ENCODE measurements around the gene CDRT4.

The CDRT4 gene

GRCh38 chr17:15511142-15511541 lies 43.7 kb upstream of the CDRT4 start:
- H3K27me3 ChIP-seq (ENCODE audit: control insufficient read depth, low read length): no peaks in the 10 kb centered on the region
- no peak overlapping the region for H3K4me3 ChIP-seq (ENCODE audit: low read length)
- no peaks in the 10 kb centered on the region for H3K79me2 ChIP-seq (ENCODE audit: control insufficient read depth, low read length)
- no peaks in the 10 kb centered on the region for H3K36me3 ChIP-seq (ENCODE audit: control insufficient read depth, low read length)
- TF ChIP-seq CTCF (IDR thresholded peaks at IDR 0.05; ENCODE audit: low read depth, low read length, poor library complexity, severe bottlenecking) (no peak), EZH2phosphoT487 (IDR thresholded peaks at IDR 0.05; ENCODE audit: borderline replicate concordance, low read length) (no peak)
- no peak overlapping the region for H3K4me2 ChIP-seq (ENCODE audit: low read length)
- no peaks in the 10 kb centered on the region for H3K9me2 ChIP-seq (replicated peaks; ENCODE audit: control insufficient read depth, low read length)
- no peak overlapping the region for H3K27ac ChIP-seq (ENCODE audit: low read depth, low read length)
- no peaks in the 10 kb centered on the region for H3F3A ChIP-seq (ENCODE audit: control insufficient read depth, insufficient read depth)
- H3K9me3 ChIP-seq (ENCODE audit: control insufficient read depth, insufficient read depth, low read length): no peaks in the 10 kb centered on the region
- no peaks in the 10 kb centered on the region for H4K20me1 ChIP-seq (ENCODE audit: control insufficient read depth, insufficient read depth, low read depth, low read length)
- H3K4me1 ChIP-seq (ENCODE audit: control insufficient read depth, low read length): no peaks in the 10 kb centered on the region

- Histone ChIP-seq H3K27ac (ENCODE audit: low read depth, low read length) (no peak overlapping the region), H3K27me3 (ENCODE audit: control insufficient read depth, low read length) (no peaks in the 10 kb centered on the region), H3K9me2 (replicated peaks; ENCODE audit: control insufficient read depth, low read length) (no peaks in the 10 kb centered on the region), H3K4me1 (ENCODE audit: control insufficient read depth, low read length) (no peaks in the 10 kb centered on the region), H3K36me3 (ENCODE audit: control insufficient read depth, low read length) (no peaks in the 10 kb centered on the region), H3K9me3 (ENCODE audit: control insufficient read depth, insufficient read depth, low read length) (no peaks in the 10 kb centered on the region), H3K4me3 (ENCODE audit: low read length) (no peak overlapping the region), H4K20me1 (ENCODE audit: control insufficient read depth, insufficient read depth, low read depth, low read length) (no peaks in the 10 kb centered on the region), H3K4me2 (ENCODE audit: low read length) (no peak overlapping the region), H3F3A (ENCODE audit: control insufficient read depth, insufficient read depth) (no peaks in the 10 kb centered on the region), H3K79me2 (ENCODE audit: control insufficient read depth, low read length) (no peaks in the 10 kb centered on the region)
- TF ChIP-seq EZH2phosphoT487 (IDR thresholded peaks at IDR 0.05; ENCODE audit: borderline replicate concordance, low read length) (no peak), CTCF (IDR thresholded peaks at IDR 0.05; ENCODE audit: low read depth, low read length, poor library complexity, severe bottlenecking) (no peak)
These were observed 42.9 kb upstream of the CDRT4 start for GRCh38 chr17:15510361-15510760.

GRCh38 chr17:15509095-15509494 lies 41.7 kb upstream of the CDRT4 start:
- H3K27ac ChIP-seq (ENCODE audit: low read depth, low read length): no peak overlapping the region
- H4K20me1 ChIP-seq (ENCODE audit: control insufficient read depth, insufficient read depth, low read depth, low read length): no peaks in the 10 kb centered on the region
- no peaks in the 10 kb centered on the region for H3F3A ChIP-seq (ENCODE audit: control insufficient read depth, insufficient read depth)
- H3K4me2 ChIP-seq (ENCODE audit: low read length): no peak overlapping the region
- no peaks in the 10 kb centered on the region for H3K79me2 ChIP-seq (ENCODE audit: control insufficient read depth, low read length)
- no peak overlapping the region for H3K4me3 ChIP-seq (ENCODE audit: low read length)
- TF ChIP-seq EZH2phosphoT487 (IDR thresholded peaks at IDR 0.05; ENCODE audit: borderline replicate concordance, low read length): no peak
- no peak for TF ChIP-seq CTCF (IDR thresholded peaks at IDR 0.05; ENCODE audit: low read depth, low read length, poor library complexity, severe bottlenecking)
- no peaks in the 10 kb centered on the region for H3K36me3 ChIP-seq (ENCODE audit: control insufficient read depth, low read length)
- H3K27me3 ChIP-seq (ENCODE audit: control insufficient read depth, low read length): no peaks in the 10 kb centered on the region
- no peaks in the 10 kb centered on the region for H3K9me2 ChIP-seq (replicated peaks; ENCODE audit: control insufficient read depth, low read length)
- no peaks in the 10 kb centered on the region for H3K9me3 ChIP-seq (ENCODE audit: control insufficient read depth, insufficient read depth, low read length)
- no peaks in the 10 kb centered on the region for H3K4me1 ChIP-seq (ENCODE audit: control insufficient read depth, low read length)

GRCh38 chr17:15508466-15508865 lies 41.0 kb upstream of the CDRT4 start:
- Histone ChIP-seq H3K4me3 (ENCODE audit: low read length) (no peak overlapping the region), H3K36me3 (ENCODE audit: control insufficient read depth, low read length) (no peaks in the 10 kb centered on the region), H3K79me2 (ENCODE audit: control insufficient read depth, low read length) (no peaks in the 10 kb centered on the region), H3K4me1 (ENCODE audit: control insufficient read depth, low read length) (no peaks in the 10 kb centered on the region; the same call in 1 of the 2 replicates), H3K4me2 (ENCODE audit: low read length) (no peak overlapping the region), H3F3A (ENCODE audit: control insufficient read depth, insufficient read depth) (no peaks in the 10 kb centered on the region), H3K9me3 (ENCODE audit: control insufficient read depth, insufficient read depth, low read length) (no peaks in the 10 kb centered on the region), H3K9me2 (replicated peaks; ENCODE audit: control insufficient read depth, low read length) (no peaks in the 10 kb centered on the region), H3K27me3 (ENCODE audit: control insufficient read depth, low read length) (no peaks in the 10 kb centered on the region), H3K27ac (ENCODE audit: low read depth, low read length) (no peak overlapping the region), H4K20me1 (ENCODE audit: control insufficient read depth, insufficient read depth, low read depth, low read length) (no peaks in the 10 kb centered on the region)
- TF ChIP-seq EZH2phosphoT487 (IDR thresholded peaks at IDR 0.05; ENCODE audit: borderline replicate concordance, low read length) (no peak), CTCF (IDR thresholded peaks at IDR 0.05; ENCODE audit: low read depth, low read length, poor library complexity, severe bottlenecking) (no peak)
